GM13976 (cell line): Measurements from ENCODE around the gene LPAR5.

Source experiments
- DNase-seq: peaks from one replicate; pipeline ENCODE4 v3.0.0; 2012; ENCODE audit warnings: low spot score
- in situ Hi-C: fragments of 300-500 bp; cut with MboI; formaldehyde crosslinking; loops from one replicate; pipeline ENCODE4 v1.12.0; 2022; ENCODE audit warnings: low sequenced_read_pairs, mixed read lengths, inconsistent platforms; ENCODE audit not compliant: unreplicated experiment
- TF ChIP-seq, protein P1 (sequence below): IDR thresholded peaks from 2 replicates; pipeline ENCODE4 v1.5.1; 2012; ENCODE audit warnings: borderline replicate concordance, mild to moderate bottlenecking; ENCODE audit not compliant: insufficient read depth; ENCODE audit errors: extremely low read depth, missing control alignments, control extremely low read depth

Gene LPAR5

DNA sequence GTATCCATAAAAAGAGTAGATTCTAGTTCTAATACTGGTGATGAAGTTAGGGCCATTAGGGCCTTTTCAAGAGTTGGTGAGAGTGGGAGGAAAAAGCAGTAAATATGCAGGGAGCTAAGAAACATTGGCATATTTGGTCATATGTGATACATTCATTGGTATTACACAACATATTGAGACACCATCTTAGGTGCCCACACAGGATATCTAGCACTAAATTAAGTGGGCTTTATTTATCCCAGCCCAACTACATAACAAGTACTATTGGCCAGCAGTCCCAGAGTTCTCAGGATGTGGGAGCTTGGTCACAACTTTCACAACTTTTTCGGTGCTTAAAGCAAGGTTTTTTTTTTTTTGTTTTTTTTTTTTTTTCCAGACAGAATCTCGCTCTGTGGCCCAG lies 29.1 kb upstream of the LPAR5 start:
- in situ Hi-C loops, result no loop called here
- DNase-seq, result no peak
- TF ChIP-seq, protein P1, sequence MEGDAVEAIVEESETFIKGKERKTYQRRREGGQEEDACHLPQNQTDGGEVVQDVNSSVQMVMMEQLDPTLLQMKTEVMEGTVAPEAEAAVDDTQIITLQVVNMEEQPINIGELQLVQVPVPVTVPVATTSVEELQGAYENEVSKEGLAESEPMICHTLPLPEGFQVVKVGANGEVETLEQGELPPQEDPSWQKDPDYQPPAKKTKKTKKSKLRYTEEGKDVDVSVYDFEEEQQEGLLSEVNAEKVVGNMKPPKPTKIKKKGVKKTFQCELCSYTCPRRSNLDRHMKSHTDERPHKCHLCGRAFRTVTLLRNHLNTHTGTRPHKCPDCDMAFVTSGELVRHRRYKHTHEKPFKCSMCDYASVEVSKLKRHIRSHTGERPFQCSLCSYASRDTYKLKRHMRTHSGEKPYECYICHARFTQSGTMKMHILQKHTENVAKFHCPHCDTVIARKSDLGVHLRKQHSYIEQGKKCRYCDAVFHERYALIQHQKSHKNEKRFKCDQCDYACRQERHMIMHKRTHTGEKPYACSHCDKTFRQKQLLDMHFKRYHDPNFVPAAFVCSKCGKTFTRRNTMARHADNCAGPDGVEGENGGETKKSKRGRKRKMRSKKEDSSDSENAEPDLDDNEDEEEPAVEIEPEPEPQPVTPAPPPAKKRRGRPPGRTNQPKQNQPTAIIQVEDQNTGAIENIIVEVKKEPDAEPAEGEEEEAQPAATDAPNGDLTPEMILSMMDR, result no peak

DNA sequence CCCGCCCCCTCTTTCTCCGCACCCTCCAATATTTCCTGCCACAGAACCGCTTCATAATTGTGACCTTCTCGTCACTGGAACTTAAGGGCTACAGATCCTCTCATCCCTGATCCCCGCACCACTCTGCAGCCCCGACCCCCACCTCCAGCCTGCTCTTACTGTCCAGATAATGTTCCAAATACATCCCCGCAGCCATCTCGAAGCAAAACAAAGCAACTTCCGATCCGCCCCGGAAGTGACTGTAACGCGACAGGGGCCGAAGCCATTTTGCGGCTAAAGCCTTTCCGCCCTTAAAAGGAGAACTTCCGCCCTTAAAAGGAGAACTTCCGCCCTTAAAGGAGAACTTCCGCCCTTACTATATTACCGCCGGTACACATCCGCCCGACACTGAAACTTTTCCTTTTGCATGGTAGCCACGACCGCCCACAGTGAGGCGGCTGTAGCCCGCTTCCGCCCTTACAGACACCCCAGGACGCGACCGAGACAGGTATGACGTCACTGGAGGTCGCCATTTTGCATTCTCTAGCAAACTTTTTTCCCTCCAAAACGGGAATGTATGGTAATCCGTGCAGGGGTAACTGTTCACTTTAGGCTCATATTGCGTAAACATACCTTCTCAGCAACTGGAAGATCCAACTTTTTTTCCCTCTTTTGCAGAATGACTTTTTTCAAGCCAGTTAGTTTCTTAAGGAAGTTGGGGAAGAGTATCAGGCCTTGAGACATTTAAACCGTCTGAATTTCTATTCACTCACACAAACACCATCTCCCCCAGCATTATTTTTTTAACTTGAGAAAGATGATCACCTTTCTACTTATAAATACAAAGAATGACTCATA lies 27.4 kb upstream of the LPAR5 start, which contains the start of gene ING4:
ING4 (minus strand) TSS at position 214 of the 837 bp plus-strand sequence; CDS start at position 196, 18 bp downstream.
- peak; percentile 97 for DNase-seq
- TF ChIP-seq, protein P1, result no peak
- in situ Hi-C loops, result no loop called here

DNA sequence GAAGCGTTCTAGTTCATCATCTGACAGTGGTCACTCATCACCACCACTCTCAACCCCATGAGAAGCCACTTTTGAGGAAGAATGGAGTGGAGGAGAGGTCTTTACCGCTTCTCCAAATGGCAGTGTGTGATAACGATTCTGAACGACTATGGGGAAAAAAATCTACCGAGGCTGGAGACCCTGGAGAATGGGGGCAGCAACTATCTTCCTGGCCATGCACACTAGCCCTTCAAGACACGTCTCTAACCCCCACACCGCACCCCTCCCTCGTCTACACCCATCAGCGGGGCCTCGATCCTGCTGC lies 26.8 kb upstream of the LPAR5 start:
- peak; percentile 67 for DNase-seq
- in situ Hi-C loops, result no loop called here

DNA sequence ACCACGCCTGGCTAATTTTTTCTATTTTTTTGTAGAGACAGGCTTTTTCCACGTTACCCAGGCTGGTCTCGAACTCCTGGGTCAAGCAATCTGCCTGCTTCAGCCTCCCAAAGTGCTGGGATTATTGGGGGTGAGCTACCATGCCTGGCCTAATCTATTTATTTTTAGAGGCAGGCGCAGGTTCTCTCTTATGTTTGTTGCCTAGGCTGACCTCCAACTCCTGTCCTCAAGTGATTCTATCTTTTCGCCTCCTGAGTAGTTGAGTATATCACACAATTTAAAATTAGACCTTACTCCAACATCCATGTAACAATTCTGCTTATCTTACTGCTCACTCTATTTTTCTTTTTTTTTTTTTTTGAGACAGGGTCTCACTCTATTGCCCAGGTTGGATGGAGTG lies 18.2 kb upstream of the LPAR5 start:
- no peak for DNase-seq
- TF ChIP-seq, protein P1, result no peak
- in situ Hi-C loops, result no loop called here

More for the DNA sequence above, 26.8 kb upstream of the LPAR5 start:
- TF ChIP-seq, protein P1, result no peak

DNA sequence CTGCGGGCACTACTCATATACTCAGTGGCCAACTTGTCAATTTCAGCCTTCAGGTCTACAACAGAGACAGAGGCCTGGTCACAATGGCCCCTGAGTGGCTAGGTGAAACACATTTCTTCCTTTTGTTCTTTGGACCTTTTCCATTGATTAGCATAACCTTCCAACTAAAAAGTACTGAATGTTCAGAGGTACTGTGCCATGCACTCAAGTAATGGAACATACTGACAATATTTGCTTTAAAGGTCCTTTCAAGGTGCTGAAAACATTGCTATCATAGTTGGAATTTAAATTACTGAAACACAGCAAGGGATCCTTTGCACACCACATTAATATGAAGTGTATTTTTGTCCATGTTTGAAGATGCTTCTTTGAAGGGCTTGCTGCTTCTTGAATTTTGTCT lies 17.6 kb upstream of the LPAR5 start:
- DNase-seq, result no peak
- TF ChIP-seq, protein P1, result no peak
- in situ Hi-C loops, result no loop called here

DNA sequence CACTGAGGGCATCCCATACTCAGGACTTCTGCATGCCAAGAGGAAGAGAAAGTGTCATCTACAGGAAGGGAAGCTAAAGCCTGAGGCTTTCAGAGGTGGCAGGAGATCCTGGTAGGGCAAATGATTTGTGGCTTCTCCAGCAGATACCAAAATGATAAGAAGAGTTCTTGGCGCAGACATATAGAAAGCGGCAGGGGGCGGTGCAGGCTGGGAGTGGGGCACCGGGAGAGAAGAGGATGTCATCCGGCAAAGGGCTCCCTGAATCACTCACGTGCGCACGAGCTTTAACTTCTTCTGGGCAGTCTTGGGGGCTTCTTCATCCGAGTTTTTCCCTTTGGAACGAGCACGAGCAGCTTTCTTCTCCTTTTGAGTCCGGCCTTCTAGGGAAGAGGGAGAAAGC lies 16.6 kb upstream of the LPAR5 start:
- no peak for DNase-seq
- in situ Hi-C loops, result no loop called here
- TF ChIP-seq, protein P1, result no peak
